Heart left ventricle (tissue), 13 donors: ENCODE measurements around the gene SEC24C.

ENCODE experiments used
- CTCF ChIP-seq, 12 donors: fragments of 200-600 bp; sonication (generic) in 4 of 12; IDR thresholded peaks; one replicate each; pipeline versions ENCODE4 v1.5.0 to v1.8.0; 2018 to 2022; ENCODE audit warnings: antibody characterized with exemption in 12 of 12, mild to moderate bottlenecking in 5 of 12
- POLR2A ChIP-seq, 2 donors: fragments of 450-650 bp; IDR thresholded peaks; one replicate each; pipeline ENCODE4 v1.6.1; 2017; ENCODE audit warnings: antibody characterized with exemption in 2 of 2, mild to moderate bottlenecking in 2 of 2, moderate library complexity in 2 of 2
- donor health status: ischemic (EF 13 %, LVEDD 7.1; RV severe dilation, severe dysfunction).
- donor health status: DM: no; HTN: yes; CAD: no.
- donor health status: DM: no; HTN: no; CAD: no.
- donor health status: ischemic (EF 25% LVEDD 6.9; RV normal size, moderate dysfunction).
- donor health status: ischemic (EF 25% LVEDD 5.7; RV mildly dilated, moderate dysfunction).
- donor health status: ischemic (EF 35%, LVEDD 5.7; RV mildly dilated, moderate dysfunction).
- donor health status: nonischemic (EF 11% LVEDD 7.7; RV severe dilation, severe dysfunction).
- donor health status: DM: yes; HTN: yes; CAD: no.
- donor health status: PGD.
- donor health status: ischemic (EF 29% LVEDD 5.4; RV normal size, mild dysfunction).
- donor health status: nonischemic (EF 23%, LVEDD 6.1; RV moderate dilation, normal function).

- no peak for TF ChIP-seq CTCF (IDR thresholded peaks at IDR 0.05)
- TF ChIP-seq POLR2A (IDR thresholded peaks at IDR 0.05): no peak
Observed at GRCh38 chr10:73812657-73813056, 68.5 kb downstream of the SEC24C start.
